HepG2 (cell line): ENCODE results near the gene SLC13A3. TPM values are rescaled to one million over a fixed set of nuclear protein-coding genes. Genes with fewer than 3 reads are reported as not detected.

Experiments used
- AKNA ChIP-seq: sonication (generic); formaldehyde crosslinking; IDR thresholded peaks from 2 replicates; pipeline ENCODE4 v1.4.0; 2020; ENCODE audit warnings: missing genetic modification reagents, borderline replicate concordance
- ARHGAP35 ChIP-seq: sonication (generic); formaldehyde crosslinking; IDR thresholded peaks from 2 replicates; pipeline ENCODE4 v1.9.0; 2022; ENCODE audit warnings: mild to moderate bottlenecking, inconsistent platforms, moderate library complexity, missing genetic modification reagents, borderline replicate concordance
- ATF1 ChIP-seq: IDR thresholded peaks from 2 replicates; pipeline ENCODE4 v1.6.1; 2016; ENCODE audit warnings: mild to moderate bottlenecking, control low read depth
- EHMT2 ChIP-seq: fragments of 200-600 bp; sonication (generic); IDR thresholded peaks from 2 replicates; pipeline ENCODE4 v1.7.0; 2017; ENCODE audit warnings: antibody characterized with exemption, low read depth, low read length, borderline replicate concordance
- FOXP4 ChIP-seq: sonication (generic); formaldehyde crosslinking; IDR thresholded peaks from 2 replicates; pipeline ENCODE4 v1.4.0; 2020; ENCODE audit warnings: missing genetic modification reagents
- HMGXB3 ChIP-seq: sonication (generic); formaldehyde crosslinking; IDR thresholded peaks from 2 replicates; pipeline ENCODE4 v1.4.0; 2020; ENCODE audit warnings: missing genetic modification reagents, borderline replicate concordance
- KMT2B ChIP-seq: IDR thresholded peaks from 2 replicates; pipeline ENCODE4 v1.6.1; 2016; ENCODE audit warnings: missing genetic modification reagents, missing compliant biosample characterization
- RNF219 ChIP-seq: sonication (generic); formaldehyde crosslinking; IDR thresholded peaks from 2 replicates; pipeline ENCODE4 v1.5.0; 2020; ENCODE audit warnings: mild to moderate bottlenecking, missing genetic modification reagents
- TEAD3 ChIP-seq: optimal IDR thresholded peaks from 2 replicates; pipeline ENCODE3; 2016; ENCODE audit warnings: borderline replicate concordance
- WIZ ChIP-seq: sonication (generic); formaldehyde crosslinking; IDR thresholded peaks from 2 replicates; pipeline ENCODE4 v1.5.1; 2020; ENCODE audit warnings: mild to moderate bottlenecking, missing genetic modification reagents
- ZFAT ChIP-seq: sonication (generic); formaldehyde crosslinking; conservative IDR thresholded peaks from 2 replicates; pipeline ENCODE4 v1.8.1; 2023; ENCODE audit warnings: missing genetic modification reagents, inconsistent platforms
- ZFP36L1 ChIP-seq: sonication (generic); formaldehyde crosslinking; IDR thresholded peaks from 2 replicates; pipeline ENCODE4 v1.8.0; 2022; ENCODE audit warnings: mild to moderate bottlenecking, missing genetic modification reagents, moderate library complexity
- ZNF563 ChIP-seq: sonication (generic); formaldehyde crosslinking; IDR thresholded peaks from 2 replicates; pipeline ENCODE4 v1.8.0; 2022; ENCODE audit warnings: mild to moderate bottlenecking, moderate library complexity, missing genetic modification reagents
- polyA plus RNA-seq, 8 experiments: library from polyadenylated mRNA; depleted of rRNA in 3 of 8; stranded (reverse) in 7 of 8; unstranded in 1 of 8; fragments of >200 nt; fragmentation: Illumina TruSeq in 4 of 8; extraction: Trizol in 4 of 8; gene quantifications; 2 replicates each; pipeline versions ENCODE4 v1.2.1 to v1.2.3, GENCODE V29; 2011 to 2016; ENCODE audit warnings: low read depth in 4 of 8, missing spikeins in 1 of 8, mixed read lengths in 1 of 8; ENCODE audit not compliant: insufficient read depth in 1 of 8
- total RNA-seq, 5 experiments: library from RNA; depleted of rRNA; stranded (reverse); fragments of >200 nt; fragmentation: Illumina TruSeq; extraction: Trizol; gene quantifications; 2 replicates each; pipeline ENCODE4 v1.2.3, GENCODE V29; 2016; ENCODE audit warnings: low read depth in 1 of 5

Gene SLC13A3
- total and polyA plus RNA-seq, 2 of the 13 experiments (the other 11 are each of a cell fraction or from before 2014, with no cell fraction given): 66.5 to 76.0 TPM

GRCh38 chr20:46689082-46689753, 38.0 kb upstream of the SLC13A3 start, which contains the start of gene TP53RK (continued):
- TF ChIP-seq HMGXB3 (CRISPR knock-in tag) (peak; percentile 30; the same call in 1 of the 2 replicates), KMT2B (CRISPR knock-in tag) (peak; percentile 72), FOXP4 (CRISPR knock-in tag) (no peak; the same call in none of the 2 replicates), ATF1 (CRISPR knock-in tag) (no peak), TEAD3 (CRISPR knock-in tag) (peak; percentile 2), ZFAT (CRISPR knock-in tag) (peak; percentile 87; the same call in 1 of the 2 replicates), ZFP36L1 (CRISPR knock-in tag) (peak; percentile 90; the same call in 1 of the 2 replicates), ARHGAP35 (CRISPR knock-in tag) (peak; percentile 74; the same call in 1 of the 2 replicates), WIZ (CRISPR knock-in tag) (peak; percentile 96), ZNF563 (CRISPR knock-in tag) (peak; percentile 95), EHMT2 (no peak), RNF219 (peak; percentile 93; the same call in 1 of the 2 replicates), AKNA (CRISPR knock-in tag) (peak; percentile 21; the same call in 1 of the 2 replicates)
